T-cell (primary cell): ENCODE results near the gene KCNMA1. TPM values are rescaled to one million over a fixed set of nuclear protein-coding genes. Genes with fewer than 3 reads are reported as not detected.

ENCODE experiments used
- ATAC-seq, 4 experiments: fragments of 200-7000 bp in 3 of 4; fragments of 150-1000 bp in 1 of 4; cut with Tn5 transposase; replicated peaks in 1 of 4; 1 replicate in 3 of 4; 2 replicates in 1 of 4; pipeline ENCODE4 v1.10.0; 2021; ENCODE audit warnings: moderate library complexity in 3 of 4, mild to moderate bottlenecking in 2 of 4, moderate number of reproducible peaks in 1 of 4
- CTCF ChIA-PET, 2 donors: fragments of 300-600 bp; sonication (Branson Sonifier 250); formaldehyde crosslinking; loops; one replicate each; lab custom pipeline; 2022; ENCODE audit warnings: antibody characterized with exemption in 2 of 2; lab: Charles Lee
- POLR2A ChIA-PET, 2 donors: fragments of 300-600 bp; sonication (Branson Sonifier 250); formaldehyde crosslinking; loops; one replicate each; lab custom pipeline; 2022; ENCODE audit warnings: antibody characterized with exemption in 2 of 2; lab: Charles Lee
- DNase-seq, 35 experiments: peaks; one replicate each; pipeline versions ENCODE4 v3.0.0 to v3.0.0-alpha.2; 2013 to 2023
- H3K27ac ChIP-seq: one replicate; pipeline ENCODE4 v1.5.1; 2013; ENCODE audit warnings: low read length
- H3K27me3 ChIP-seq, 2 experiments: replicated peaks in 1 of 2; 1 replicate in 1 of 2; 2 replicates in 1 of 2; pipeline versions ENCODE4 v1.6.1 to v1.7.0; 2013; ENCODE audit warnings: low read length in 1 of 2, mixed read lengths in 1 of 2; ENCODE audit not compliant: control insufficient read depth in 2 of 2, insufficient read depth in 2 of 2; ENCODE audit errors: extremely low read depth in 1 of 2
- H3K36me3 ChIP-seq, 2 donors: 1 replicate in 1 of 2; 2 replicates in 1 of 2; pipeline versions ENCODE4 v1.6.1 to v1.7.0; 2013; ENCODE audit warnings: low read length in 1 of 2; ENCODE audit not compliant: control insufficient read depth in 2 of 2, insufficient read depth in 1 of 2; ENCODE audit errors: extremely low read depth in 1 of 2
- H3K4me1 ChIP-seq, 2 experiments: 1 replicate in 1 of 2; 2 replicates in 1 of 2; pipeline versions ENCODE4 v1.6.1 to v1.7.0; 2013; ENCODE audit warnings: low read length in 2 of 2, mixed read lengths in 1 of 2; ENCODE audit not compliant: insufficient read depth in 2 of 2, control insufficient read depth in 1 of 2; ENCODE audit errors: extremely low read depth in 1 of 2
- H3K4me3 ChIP-seq, 2 donors: 1 replicate in 1 of 2; 2 replicates in 1 of 2; pipeline versions ENCODE4 v1.5.1 to v1.7.0; 2013; ENCODE audit warnings: mild to moderate bottlenecking in 2 of 2, low read length in 1 of 2, moderate library complexity in 1 of 2; ENCODE audit not compliant: control insufficient read depth in 1 of 2; ENCODE audit errors: extremely low read depth in 1 of 2
- H3K9me3 ChIP-seq: 2 replicates; pipeline ENCODE4 v1.7.0; 2013
- H3K27ac Mint-ChIP-seq, 2 donors: one replicate each; pipeline ENCODE4 v1.8.0; 2020 to 2021; ENCODE audit warnings: mild to moderate bottlenecking in 2 of 2, mixed read lengths in 2 of 2
- H3K27me3 Mint-ChIP-seq, 2 donors: one replicate each; pipeline ENCODE4 v1.8.0; 2021 to 2022; ENCODE audit warnings: mixed read lengths in 2 of 2
- H3K36me3 Mint-ChIP-seq: one replicate; pipeline ENCODE4 v1.8.0; 2021; ENCODE audit warnings: mixed read lengths
- H3K4me1 Mint-ChIP-seq, 3 donors: one replicate each; pipeline ENCODE4 v1.8.0; 2020 to 2022; ENCODE audit warnings: mixed read lengths in 3 of 3, mild to moderate bottlenecking in 1 of 3
- H3K4me3 Mint-ChIP-seq, 3 donors: one replicate each; pipeline ENCODE4 v1.8.0; 2020 to 2022; ENCODE audit warnings: mild to moderate bottlenecking in 3 of 3, mixed read lengths in 3 of 3, moderate library complexity in 3 of 3
- H3K9me3 Mint-ChIP-seq, 3 donors: one replicate each; pipeline ENCODE4 v1.8.0; 2020 to 2022; ENCODE audit warnings: mixed read lengths in 3 of 3
- WGBS: methylation state at CpG from one replicate; pipeline ENCODE4 v1.1.5; 2013; ENCODE audit warnings: missing lambda C conversion rate; ENCODE audit not compliant: insufficient coverage; 5-methylcytosine and 5-hydroxymethylcytosine counted together
- total RNA-seq, 35 experiments: library from RNA in 6 of 35; stranded (reverse) in 6 of 35; fragments of 120-200 nt in 1 of 35; gene quantifications; one replicate each; pipeline versions ENCODE4 v1.2.1 to v1.2.4 and lab custom pipeline; 2013 to 2026

The KCNMA1 gene
- total RNA-seq, 5 donors from 2014 or later (not counting 1 experiment from before 2014, with no cell fraction given) = 0.14 to 1.6 (median 0.60) TPM

DNA sequence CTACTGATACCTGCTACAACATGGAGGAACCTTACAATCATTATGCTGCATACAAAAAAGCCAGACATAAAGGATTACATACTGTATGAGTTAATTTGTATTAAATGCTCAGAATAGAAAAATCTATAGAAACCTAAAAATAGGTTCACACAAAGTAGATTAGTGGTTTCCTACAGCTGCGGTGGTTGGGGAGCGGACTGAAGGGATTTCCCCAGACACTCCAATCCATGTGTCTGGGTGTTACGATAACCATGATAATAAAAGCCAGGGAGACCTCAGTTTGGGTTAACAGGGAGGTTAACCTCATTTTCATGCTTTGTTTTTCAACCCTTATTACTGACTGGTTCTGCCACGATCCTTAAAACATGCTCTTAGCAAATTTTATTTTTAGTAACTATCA, 355.9 kb downstream of the KCNMA1 start:
- peaks cover 0 to 5% (median 4%) of the 10 kb centered on the region in 3 donors for H3K9me3 Mint-ChIP-seq
- Histone ChIP-seq H3K9me3 (no peaks in the 10 kb centered on the region), H3K27ac (no peak overlapping the region), H3K27me3 (peaks cover 0 to 2% of the 10 kb centered on the region in 2 experiments), H3K4me1 (peaks cover 0 to 11% of the 10 kb centered on the region in 2 experiments), H3K36me3 (no peaks in the 10 kb centered on the region), H3K4me3 (no peak overlapping the region)
- ATAC-seq (peak in 1 of 4 experiments; percentile 43), DNase-seq (peak in 4 of 35 experiments; percentile 4 to 39 (median 8))
- ChIA-PET POLR2A (no interaction called here), CTCF (no interaction called here)
- no peaks in the 10 kb centered on the region for H3K36me3 Mint-ChIP-seq
- WGBS = no CpG with 5 or more reads among the region's 4 CpGs
- peaks cover 3 to 15% of the 10 kb centered on the region in 2 donors for H3K27me3 Mint-ChIP-seq
- peaks cover 15 to 19% (median 18%) of the 10 kb centered on the region in 3 donors for H3K4me1 Mint-ChIP-seq
- H3K27ac Mint-ChIP-seq = no peak overlapping the region
- H3K4me3 Mint-ChIP-seq = no peak overlapping the region

DNA sequence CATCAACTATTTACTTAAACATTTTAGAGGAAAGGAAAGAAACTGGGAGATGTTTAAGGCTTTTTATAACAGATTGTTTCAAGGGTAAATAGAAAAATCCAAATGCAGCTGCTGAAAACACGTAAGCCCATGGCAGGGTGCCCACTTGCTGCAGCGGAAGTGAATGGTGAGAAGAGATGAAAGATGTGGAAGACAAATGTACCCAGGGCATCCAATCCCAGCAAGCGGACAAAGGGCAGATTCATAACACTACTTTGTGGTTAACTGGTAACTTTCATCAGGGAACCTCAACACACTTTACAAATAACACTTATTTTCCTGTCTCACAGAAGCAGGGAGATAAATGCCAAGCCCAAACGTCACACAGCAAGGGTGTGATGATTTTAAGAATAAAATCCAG, 358.4 kb downstream of the KCNMA1 start:
- Mint-ChIP-seq H3K4me3 (no peak overlapping the region), H3K4me1 (peaks cover 15 to 19% (median 18%) of the 10 kb centered on the region in 3 donors), H3K36me3 (no peaks in the 10 kb centered on the region), H3K27ac (no peak overlapping the region), H3K27me3 (peaks cover 3 to 16% of the 10 kb centered on the region in 2 donors), H3K9me3 (peaks cover 0 to 5% (median 4%) of the 10 kb centered on the region in 3 donors)
- peak in 2 of 4 experiments; percentile 46 to 65 for ATAC-seq
- Histone ChIP-seq H3K4me3 (no peak overlapping the region), H3K9me3 (no peaks in the 10 kb centered on the region), H3K4me1 (peaks cover 0 to 11% of the 10 kb centered on the region in 2 experiments), H3K36me3 (no peaks in the 10 kb centered on the region), H3K27ac (no peak overlapping the region), H3K27me3 (peaks cover 0 to 2% of the 10 kb centered on the region in 2 experiments)
- WGBS = no CpG with 5 or more reads among the region's 4 CpGs
- DNase-seq = peak in 29 of 35 experiments; percentile 3 to 60 (median 23)
- ChIA-PET CTCF (interaction anchor here in 1 of 2 donors (0.6 kb wide), 1 partner anchor 1739 kb away, joined by 3 read pairs; no protein-coding TSS in a partner anchor), POLR2A (interaction anchor here in 1 of 2 donors (0.6 kb wide), 1 partner anchor 1828 kb away, joined by 5 read pairs; no protein-coding TSS in a partner anchor)

DNA sequence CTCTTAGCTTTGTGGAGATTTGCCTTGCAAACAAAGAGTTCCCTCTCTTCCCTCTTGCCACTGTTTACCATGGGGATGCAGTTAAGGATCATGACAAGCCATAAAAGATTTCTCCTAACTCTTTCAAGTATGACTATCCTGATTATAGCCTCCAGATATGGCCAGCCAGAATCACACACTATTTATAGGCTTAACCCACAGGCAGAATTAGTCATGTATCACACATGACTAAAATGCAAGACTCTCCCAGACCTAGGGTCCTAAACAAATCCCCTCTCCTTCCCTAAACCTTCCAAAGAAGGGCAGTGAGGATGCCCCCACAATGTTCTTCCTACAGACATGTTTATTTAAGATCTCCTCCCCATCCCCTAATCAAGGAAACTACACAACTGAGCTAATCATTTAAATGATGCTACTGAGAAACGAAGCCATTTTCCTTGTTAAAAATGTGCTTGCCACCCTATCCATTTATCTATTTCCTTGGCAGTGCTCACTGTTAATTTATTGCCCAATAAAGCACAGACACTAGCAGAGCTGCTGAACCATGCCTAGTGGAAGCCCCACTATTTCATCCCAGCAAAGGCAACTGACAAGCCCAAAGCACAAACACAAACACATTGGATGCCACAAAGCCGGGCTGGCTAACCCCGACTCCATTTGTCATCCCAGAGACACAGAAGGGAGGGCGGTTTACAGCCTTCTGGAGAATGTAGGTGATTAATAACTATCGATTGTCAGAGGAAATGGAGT, 363.4 kb downstream of the KCNMA1 start:
- POLR2A ChIA-PET = no interaction called here

DNA sequence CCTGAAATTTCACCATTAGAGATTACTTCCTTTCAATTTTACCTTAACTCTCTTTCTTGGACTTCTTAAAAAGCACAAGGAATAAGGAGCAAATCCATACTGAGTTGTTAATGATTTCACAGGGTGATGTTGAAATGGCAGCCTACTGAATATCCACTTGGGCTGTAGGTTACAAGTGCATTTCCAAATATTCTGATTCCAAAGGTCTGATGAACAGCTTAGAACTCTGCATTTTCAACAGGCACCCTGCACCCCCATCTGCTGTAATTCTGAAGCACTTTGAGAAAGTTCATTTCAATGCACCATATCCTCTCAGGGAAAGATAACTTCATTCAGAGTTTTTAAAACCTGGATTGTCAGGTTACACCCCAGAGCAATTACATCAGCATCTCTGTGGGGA, 368.4 kb downstream of the KCNMA1 start:
- Histone ChIP-seq H3K4me1 (peaks cover 2 to 21% of the 10 kb centered on the region in 2 experiments), H3K9me3 (no peaks in the 10 kb centered on the region), H3K4me3 (no peak overlapping the region), H3K27ac (no peak overlapping the region), H3K36me3 (no peaks in the 10 kb centered on the region), H3K27me3 (no peaks in the 10 kb centered on the region)
- ATAC-seq (no peak), DNase-seq (no peak)
- Mint-ChIP-seq H3K27ac (no peak overlapping the region), H3K9me3 (peaks cover 0 to 4% (median 0%) of the 10 kb centered on the region in 3 donors), H3K4me3 (no peak overlapping the region), H3K4me1 (peaks cover 7 to 11% (median 7%) of the 10 kb centered on the region in 3 donors), H3K27me3 (peaks cover 2 to 7% of the 10 kb centered on the region in 2 donors), H3K36me3 (no peaks in the 10 kb centered on the region)
- ChIA-PET POLR2A (no interaction called here), CTCF (no interaction called here)

More for the DNA sequence above, 363.4 kb downstream of the KCNMA1 start:
- DNase-seq = no peak
- Histone ChIP-seq H3K4me1 (peaks cover 0 to 4% of the 10 kb centered on the region in 2 experiments), H3K27me3 (no peaks in the 10 kb centered on the region), H3K27ac (no peak overlapping the region), H3K4me3 (no peak overlapping the region), H3K9me3 (no peaks in the 10 kb centered on the region), H3K36me3 (no peaks in the 10 kb centered on the region)
- ATAC-seq = no peak
- Mint-ChIP-seq H3K27ac (no peak overlapping the region), H3K9me3 (no peaks in the 10 kb centered on the region), H3K4me3 (no peak overlapping the region), H3K4me1 (peaks cover 4 to 8% (median 5%) of the 10 kb centered on the region in 3 donors), H3K36me3 (no peaks in the 10 kb centered on the region), H3K27me3 (peaks cover 4% of the 10 kb centered on the region in 2 donors)
- CTCF ChIA-PET = no interaction called here
- WGBS = 34% methylated on average over 2 of the region's 5 CpGs

DNA sequence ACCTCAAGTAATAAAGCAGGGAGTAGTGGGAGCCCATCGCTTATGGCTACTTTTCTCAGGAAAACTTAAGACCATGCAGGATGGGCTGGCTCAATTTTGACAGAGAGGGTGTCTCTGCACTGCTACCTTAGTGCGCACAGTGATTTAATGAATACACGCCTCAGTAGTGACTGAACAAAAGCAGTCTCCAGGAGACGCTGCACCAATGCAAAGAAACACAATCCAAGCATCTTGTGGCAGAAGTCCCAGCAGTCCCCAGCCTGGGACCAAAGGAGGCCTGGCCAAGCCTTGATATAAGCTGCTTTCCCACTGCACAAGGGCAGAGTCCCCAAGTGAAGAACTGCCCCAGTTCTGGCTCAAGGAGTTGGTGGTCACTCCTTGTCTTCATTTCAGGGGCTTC, 368.9 kb downstream of the KCNMA1 start:
- WGBS = 94% methylated on average over 3 of the region's 4 CpGs
- Mint-ChIP-seq H3K9me3 (peaks cover 0 to 4% (median 0%) of the 10 kb centered on the region in 3 donors), H3K27me3 (peaks cover 0 to 7% of the 10 kb centered on the region in 2 donors), H3K4me3 (no peak overlapping the region), H3K27ac (no peak overlapping the region), H3K4me1 (peaks cover 12 to 15% (median 12%) of the 10 kb centered on the region in 3 donors), H3K36me3 (no peaks in the 10 kb centered on the region)
- peaks cover 7 to 24% of the 10 kb centered on the region in 2 experiments for H3K4me1 ChIP-seq
- no peak for ATAC-seq
- CTCF ChIA-PET = no interaction called here
- H3K4me3 ChIP-seq = no peak overlapping the region
- no peak for DNase-seq
- no peaks in the 10 kb centered on the region for H3K36me3 ChIP-seq
- no peaks in the 10 kb centered on the region for H3K27me3 ChIP-seq
- POLR2A ChIA-PET = no interaction called here
- no peaks in the 10 kb centered on the region for H3K9me3 ChIP-seq
- H3K27ac ChIP-seq = no peak overlapping the region

DNA sequence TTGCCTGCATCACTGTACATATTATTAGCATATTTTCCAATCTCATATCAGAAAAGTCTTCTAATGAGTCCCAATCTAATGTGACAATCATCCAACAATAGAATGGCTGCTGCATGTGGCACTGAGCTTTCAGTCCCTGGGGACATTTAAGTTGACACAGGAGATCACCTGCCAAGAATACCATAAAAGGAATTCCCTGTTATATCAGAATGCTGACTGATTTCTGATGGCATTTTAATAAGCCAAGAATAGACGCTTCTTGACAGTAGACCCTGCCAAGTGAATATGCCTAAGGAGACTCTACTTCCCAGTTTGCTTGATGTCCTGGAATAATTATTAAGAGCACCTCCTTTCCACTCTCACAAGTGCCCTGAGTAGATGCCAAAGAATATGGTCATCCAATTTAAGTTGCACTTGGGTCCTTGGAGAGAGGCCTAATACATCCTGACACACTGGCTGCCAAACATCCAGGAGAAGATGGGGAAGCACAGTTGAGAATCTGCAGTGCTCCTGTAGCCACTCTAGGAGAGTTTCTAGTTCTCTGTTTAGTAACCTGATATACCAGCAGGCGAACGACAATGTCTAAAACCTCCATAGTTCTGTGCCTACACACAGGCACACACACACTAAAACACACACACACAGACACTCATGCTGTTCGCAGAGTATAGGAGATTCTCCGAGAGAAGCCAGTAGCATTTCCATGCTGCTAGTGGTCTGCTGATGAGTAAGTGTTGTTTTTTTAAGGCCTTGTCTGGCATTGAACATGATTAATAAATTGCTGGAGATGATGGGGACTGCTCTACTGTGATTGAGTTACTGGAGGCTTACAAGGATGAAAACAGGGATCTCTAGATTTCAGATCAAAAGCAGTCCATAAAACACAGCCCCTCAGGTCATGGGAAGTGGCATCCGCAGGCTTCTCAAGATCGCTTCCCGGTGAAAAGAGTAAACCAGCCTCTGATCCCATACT, 369.6 kb downstream of the KCNMA1 start:
- no CpG with 5 or more reads among the region's 8 CpGs for WGBS
- CTCF ChIA-PET = interaction anchor here in 1 of 2 donors (1.2 kb wide), 1 partner anchor 371 kb away, joined by 3 read pairs; no protein-coding TSS in a partner anchor

More for the DNA sequence above, 369.6 kb downstream of the KCNMA1 start:
- no peak overlapping the region for H3K4me3 ChIP-seq
- no peaks in the 10 kb centered on the region for H3K36me3 Mint-ChIP-seq
- no peaks in the 10 kb centered on the region for H3K27me3 ChIP-seq
- H3K9me3 Mint-ChIP-seq = peaks cover 0 to 8% (median 0%) of the 10 kb centered on the region in 3 donors
- H3K4me1 Mint-ChIP-seq = peaks cover 19% of the 10 kb centered on the region in 3 donors
- no peaks in the 10 kb centered on the region for H3K36me3 ChIP-seq
- H3K4me3 Mint-ChIP-seq = no peak overlapping the region
- no peak for ATAC-seq
- no peak overlapping the region for H3K27ac Mint-ChIP-seq
- no peak for DNase-seq
- POLR2A ChIA-PET = no interaction called here
- H3K27me3 Mint-ChIP-seq = peaks cover 0 to 5% of the 10 kb centered on the region in 2 donors
- H3K9me3 ChIP-seq = no peaks in the 10 kb centered on the region
- H3K27ac ChIP-seq = no peak overlapping the region
- H3K4me1 ChIP-seq = peaks cover 10 to 27% of the 10 kb centered on the region in 2 experiments
